HFFc6 (cell line): Measurements from ENCODE around the gene ZFAND6. TPM values are rescaled to one million over a fixed set of nuclear protein-coding genes. Genes with fewer than 3 reads are reported as not detected.
A peak's percentile ranks its signal among the peaks of the same experiment; 100 is the strongest.
"Not testable (repeated sequence)": the region's sequence is repeated elsewhere in the genome, so short reads cannot be mapped to it uniquely, and the experiment has no call there.

Source experiments
- DNase-seq: peaks from one replicate; pipeline ENCODE4 v3.0.0-alpha.2; 2018
- H3K27ac Mint-ChIP-seq: 2 replicates; pipeline ENCODE4 v1.8.0; 2020; ENCODE audit warnings: mild to moderate bottlenecking, mixed read lengths
- H3K27me3 Mint-ChIP-seq: 2 replicates; pipeline ENCODE4 v1.8.0; 2021; ENCODE audit warnings: mild to moderate bottlenecking, moderate library complexity, mixed read lengths; ENCODE audit not compliant: insufficient read depth
- H3K36me3 Mint-ChIP-seq: 2 replicates; pipeline ENCODE4 v1.8.0; 2021; ENCODE audit warnings: low read depth, mixed read lengths
- H3K4me1 Mint-ChIP-seq: 2 replicates; pipeline ENCODE4 v1.8.0; 2020; ENCODE audit warnings: low read depth, mixed read lengths
- H3K4me3 Mint-ChIP-seq: 2 replicates; pipeline ENCODE4 v1.8.0; 2020; ENCODE audit warnings: mild to moderate bottlenecking, moderate library complexity, mixed read lengths
- H3K9me3 Mint-ChIP-seq: 2 replicates; pipeline ENCODE4 v1.8.0; 2020; ENCODE audit warnings: mild to moderate bottlenecking, mixed read lengths
- long read RNA-seq: library from polyadenylated mRNA; unstranded; transcript quantifications from one replicate; pipeline ENCODE4 v2.0.0, GENCODE V29; 2019
- total RNA-seq, 6 experiments: library from RNA; stranded (reverse); fragmentation: NEBNext Ultra II Directional; extraction: Animal tissue kit (Norgen Biotek cat#: 25700); gene quantifications; 2 replicates in 1 of 6; 3 replicates in 5 of 6; pipeline ENCODE4 v1.2.3, GENCODE V29; 2021
- TF ChIP-seq, protein P1 (sequence below): fragments of 200-600 bp; sonication (generic); IDR thresholded peaks from 2 replicates; pipeline ENCODE4 v1.5.0; 2021; ENCODE audit warnings: antibody characterized with exemption, mild to moderate bottlenecking

ZFAND6 gene
- 10 to 100 TPM; 49.0 to 62.6 (median 57.6) TPM for total RNA-seq
- long read RNA-seq, transcript ZFAND6-220 (6 exons, 891 nt): major isoform, 62 of 121 reads
- long read RNA-seq, transcript ZFAND6-213 (6 exons, 1,446 nt): minor isoform, 15 of 121 reads
- long read RNA-seq, transcript ZFAND6-201 (7 exons, 1,814 nt): minor isoform, 11 of 121 reads
- long read RNA-seq, partial matches to known transcripts: 9 of 121 reads
- long read RNA-seq, other reads (novel, unspliced or antisense): 20 of 121 reads

- TF ChIP-seq, protein P1, sequence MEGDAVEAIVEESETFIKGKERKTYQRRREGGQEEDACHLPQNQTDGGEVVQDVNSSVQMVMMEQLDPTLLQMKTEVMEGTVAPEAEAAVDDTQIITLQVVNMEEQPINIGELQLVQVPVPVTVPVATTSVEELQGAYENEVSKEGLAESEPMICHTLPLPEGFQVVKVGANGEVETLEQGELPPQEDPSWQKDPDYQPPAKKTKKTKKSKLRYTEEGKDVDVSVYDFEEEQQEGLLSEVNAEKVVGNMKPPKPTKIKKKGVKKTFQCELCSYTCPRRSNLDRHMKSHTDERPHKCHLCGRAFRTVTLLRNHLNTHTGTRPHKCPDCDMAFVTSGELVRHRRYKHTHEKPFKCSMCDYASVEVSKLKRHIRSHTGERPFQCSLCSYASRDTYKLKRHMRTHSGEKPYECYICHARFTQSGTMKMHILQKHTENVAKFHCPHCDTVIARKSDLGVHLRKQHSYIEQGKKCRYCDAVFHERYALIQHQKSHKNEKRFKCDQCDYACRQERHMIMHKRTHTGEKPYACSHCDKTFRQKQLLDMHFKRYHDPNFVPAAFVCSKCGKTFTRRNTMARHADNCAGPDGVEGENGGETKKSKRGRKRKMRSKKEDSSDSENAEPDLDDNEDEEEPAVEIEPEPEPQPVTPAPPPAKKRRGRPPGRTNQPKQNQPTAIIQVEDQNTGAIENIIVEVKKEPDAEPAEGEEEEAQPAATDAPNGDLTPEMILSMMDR: no peak; the same call in 1 of the 2 replicates
- DNase-seq: peak; percentile 90
- peak within 1 kb of the TSS; percentile 96 for H3K4me3 Mint-ChIP-seq
- H3K27ac Mint-ChIP-seq: peak within 1 kb of the TSS; percentile 90
- no peaks in the 10 kb centered on the region for H3K36me3 Mint-ChIP-seq
- no peaks in the 10 kb centered on the region for H3K9me3 Mint-ChIP-seq
- H3K4me1 Mint-ChIP-seq: peaks cover 36% of the 10 kb centered on the region
- peaks cover 5% of the 10 kb centered on the region for H3K27me3 Mint-ChIP-seq
Observed at GRCh38 chr15:80058851-80059785, at the start of gene ZFAND6. TSS of gene ZFAND6 (plus strand) at chr15:80059676. CDS start at chr15:80120345, 60,669 bp downstream.

GRCh38 chr15:80010131-80010673, 49.3 kb upstream of the ZFAND6 start:
- Mint-ChIP-seq H3K36me3 (peaks cover 10% of the 10 kb centered on the region), H3K27ac (peak overlapping the region; percentile 87), H3K9me3 (peaks cover 5% of the 10 kb centered on the region), H3K27me3 (peaks cover 7% of the 10 kb centered on the region), H3K4me1 (peaks cover 37% of the 10 kb centered on the region), H3K4me3 (peak overlapping the region; percentile 25; the same call in 1 of the 2 replicates)
- TF ChIP-seq, protein P1: no peak
- DNase-seq: peak; percentile 13

- peak overlapping the region; percentile 77 for H3K4me3 Mint-ChIP-seq
- peaks cover 37% of the 10 kb centered on the region for H3K4me1 Mint-ChIP-seq
- not testable (repeated sequence) for H3K9me3 Mint-ChIP-seq, H3K27me3 Mint-ChIP-seq
- peaks cover 11% of the 10 kb centered on the region for H3K36me3 Mint-ChIP-seq
- peak overlapping the region; percentile 87 for H3K27ac Mint-ChIP-seq
- DNase-seq: peak; percentile 93
Observed at GRCh38 chr15:80011041-80011523, 48.4 kb upstream of the ZFAND6 start.

- Mint-ChIP-seq H3K27ac (peak overlapping the region; percentile 87), H3K4me1 (peaks cover 37% of the 10 kb centered on the region), H3K4me3 (no peak overlapping the region), H3K9me3 (peaks cover 5% of the 10 kb centered on the region), H3K27me3 (peaks cover 7% of the 10 kb centered on the region), H3K36me3 (peaks cover 11% of the 10 kb centered on the region)
- TF ChIP-seq, protein P1: no peak
- DNase-seq: no peak
Observed at GRCh38 chr15:80011596-80011995, 47.9 kb upstream of the ZFAND6 start.

GRCh38 chr15:80012060-80012726, 47.3 kb upstream of the ZFAND6 start:
- H3K36me3 Mint-ChIP-seq: peaks cover 11% of the 10 kb centered on the region
- H3K27me3 Mint-ChIP-seq: peaks cover 7% of the 10 kb centered on the region
- no peak for DNase-seq
- no peak overlapping the region; the same call in 1 of the 2 replicates for H3K27ac Mint-ChIP-seq
- peaks cover 5% of the 10 kb centered on the region for H3K9me3 Mint-ChIP-seq
- H3K4me1 Mint-ChIP-seq: peaks cover 37% of the 10 kb centered on the region
- TF ChIP-seq, protein P1: no peak
- H3K4me3 Mint-ChIP-seq: no peak overlapping the region

DNA sequence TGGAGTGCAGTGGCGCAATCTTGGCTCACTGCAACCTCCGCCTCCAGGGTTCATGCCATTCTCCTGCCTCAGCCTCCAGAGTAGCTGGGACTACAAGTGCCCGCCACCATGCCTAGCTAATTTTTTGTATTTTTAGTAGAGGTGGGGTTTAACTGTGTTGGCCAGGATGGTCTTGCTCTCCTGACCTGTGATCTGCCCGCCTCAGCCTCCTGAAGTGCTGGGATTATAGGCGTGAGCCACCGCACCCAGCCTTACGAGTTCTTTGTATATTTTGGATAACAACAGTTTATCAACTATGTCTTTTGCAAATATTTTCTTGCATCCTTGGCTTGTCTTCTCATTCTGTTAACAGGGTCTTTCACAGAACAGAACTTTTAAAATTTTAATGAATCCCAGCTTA, 45.3 kb upstream of the ZFAND6 start:
- not testable (repeated sequence) for H3K27ac Mint-ChIP-seq, DNase-seq, H3K27me3 Mint-ChIP-seq, H3K4me3 Mint-ChIP-seq, H3K9me3 Mint-ChIP-seq
- peaks cover 11% of the 10 kb centered on the region for H3K36me3 Mint-ChIP-seq
- peaks cover 32% of the 10 kb centered on the region for H3K4me1 Mint-ChIP-seq
